H1 (cell line): Measurements from ENCODE around the gene TECPR2.

ENCODE experiments used
- EGR1 ChIP-seq: IDR thresholded peaks from 2 replicates; pipeline ENCODE4 v1.6.1; 2011; ENCODE audit warnings: low read depth, low read length, borderline replicate concordance
- EZH2 ChIP-seq: fragments of 200-600 bp; sonication (generic); IDR thresholded peaks from 2 replicates; pipeline ENCODE4 v1.7.1; 2012; ENCODE audit warnings: low read depth, mild to moderate bottlenecking, moderate library complexity, low read length, inconsistent platforms; ENCODE audit not compliant: severe bottlenecking
- GTF2F1 ChIP-seq: IDR thresholded peaks from 2 replicates; pipeline ENCODE4 v1.6.1; 2012; ENCODE audit warnings: low read depth, low read length, improper control_type of control experiment, borderline replicate concordance
- NANOG ChIP-seq: IDR thresholded peaks from 2 replicates; pipeline ENCODE4 v1.6.1; 2011; ENCODE audit warnings: low read length, low read depth, mild to moderate bottlenecking, inconsistent platforms; ENCODE audit not compliant: insufficient read depth, poor library complexity, severe bottlenecking
- POLR2A ChIP-seq, 2 experiments: IDR thresholded peaks; 1 replicate in 1 of 2; 2 replicates in 1 of 2; pipeline ENCODE4 v1.6.1; 2011; ENCODE audit warnings: low read depth in 2 of 2, low read length in 2 of 2, mild to moderate bottlenecking in 2 of 2; ENCODE audit errors: control extremely low read depth in 1 of 2
- SP1 ChIP-seq: IDR thresholded peaks from 2 replicates; pipeline ENCODE4 v1.6.1; 2011; ENCODE audit warnings: low read depth, low read length
- ZNF274 ChIP-seq: IDR thresholded peaks from 2 replicates; pipeline ENCODE4 v1.7.0; 2012; ENCODE audit warnings: low read length, borderline replicate concordance; ENCODE audit errors: extremely low read depth
- TF ChIP-seq, protein P1 (sequence below), 3 experiments: IDR thresholded peaks; 1 replicate in 2 of 3; 2 replicates in 1 of 3; pipeline versions ENCODE4 v1.5.1 to v1.6.1; 2011; ENCODE audit warnings: low read length in 3 of 3, mild to moderate bottlenecking in 3 of 3, inconsistent platforms in 2 of 3, low read depth in 1 of 3, moderate library complexity in 1 of 3; ENCODE audit not compliant: insufficient read depth in 1 of 3; ENCODE audit errors: control extremely low read depth in 1 of 3

DNA sequence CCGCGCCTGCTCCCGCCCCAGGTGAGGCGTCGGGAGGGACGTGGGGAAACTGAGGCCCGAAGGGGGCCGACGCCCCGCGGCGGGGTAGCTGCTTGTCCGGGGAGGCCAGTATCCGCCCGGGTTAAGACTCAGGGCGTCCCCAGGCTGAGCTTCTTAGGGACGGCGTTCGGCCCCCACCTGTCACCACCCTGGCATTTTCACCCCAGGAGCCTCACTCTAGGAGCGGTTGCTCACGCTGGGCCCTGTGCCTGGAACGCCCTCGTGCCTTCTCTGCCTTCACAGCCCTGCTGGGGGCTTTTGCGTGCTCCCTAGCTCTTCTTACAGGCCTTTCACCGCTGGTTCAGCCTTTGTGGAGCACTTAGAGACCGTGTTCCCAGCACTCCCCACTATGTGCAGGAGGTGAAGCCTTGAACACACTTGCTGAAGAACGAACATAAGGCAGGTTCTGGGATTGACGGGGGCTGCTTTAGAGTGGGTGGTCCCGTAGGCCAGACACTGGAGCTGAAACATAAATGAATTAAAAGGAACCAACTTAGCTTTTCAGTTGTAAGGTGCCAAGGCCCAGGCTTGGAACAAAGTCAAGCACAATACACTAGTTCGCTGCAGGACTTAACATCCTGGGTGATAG lies 42.6 kb upstream of the TECPR2 start:
- TF ChIP-seq NANOG = no peak
- TF ChIP-seq POLR2A (IDR thresholded peaks at IDR 0.05; ENCODE audit: control extremely low read depth in 1 of 2, low read depth in 2 of 2, low read length in 2 of 2) = no peak
- TF ChIP-seq EGR1 = no peak
- no peak for TF ChIP-seq SP1
- no peak for TF ChIP-seq GTF2F1
- TF ChIP-seq, protein P1, sequence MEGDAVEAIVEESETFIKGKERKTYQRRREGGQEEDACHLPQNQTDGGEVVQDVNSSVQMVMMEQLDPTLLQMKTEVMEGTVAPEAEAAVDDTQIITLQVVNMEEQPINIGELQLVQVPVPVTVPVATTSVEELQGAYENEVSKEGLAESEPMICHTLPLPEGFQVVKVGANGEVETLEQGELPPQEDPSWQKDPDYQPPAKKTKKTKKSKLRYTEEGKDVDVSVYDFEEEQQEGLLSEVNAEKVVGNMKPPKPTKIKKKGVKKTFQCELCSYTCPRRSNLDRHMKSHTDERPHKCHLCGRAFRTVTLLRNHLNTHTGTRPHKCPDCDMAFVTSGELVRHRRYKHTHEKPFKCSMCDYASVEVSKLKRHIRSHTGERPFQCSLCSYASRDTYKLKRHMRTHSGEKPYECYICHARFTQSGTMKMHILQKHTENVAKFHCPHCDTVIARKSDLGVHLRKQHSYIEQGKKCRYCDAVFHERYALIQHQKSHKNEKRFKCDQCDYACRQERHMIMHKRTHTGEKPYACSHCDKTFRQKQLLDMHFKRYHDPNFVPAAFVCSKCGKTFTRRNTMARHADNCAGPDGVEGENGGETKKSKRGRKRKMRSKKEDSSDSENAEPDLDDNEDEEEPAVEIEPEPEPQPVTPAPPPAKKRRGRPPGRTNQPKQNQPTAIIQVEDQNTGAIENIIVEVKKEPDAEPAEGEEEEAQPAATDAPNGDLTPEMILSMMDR (IDR thresholded peaks at IDR 0.05; ENCODE audit: control extremely low read depth in 1 of 3, insufficient read depth in 1 of 3, low read depth in 1 of 3, low read length in 3 of 3) = no peak
- no peak for TF ChIP-seq ZNF274
- no peak for TF ChIP-seq EZH2
